HL-60 (cell line): ENCODE data around the gene LEP.
"Not testable (repeated sequence)": the region's sequence is repeated elsewhere in the genome, so short reads cannot be mapped to it uniquely, and the experiment has no call there.

ENCODE experiments used
- CTCF ChIP-seq: IDR thresholded peaks from one replicate; pipeline ENCODE4 v1.5.1; 2011; ENCODE audit warnings: low read length, control low read depth, inconsistent platforms; ENCODE audit not compliant: insufficient read depth
- GABPA ChIP-seq: IDR thresholded peaks from 2 replicates; pipeline ENCODE4 v1.6.1; 2012; ENCODE audit warnings: low read depth
- POLR2AphosphoS5 ChIP-seq: IDR thresholded peaks from 2 replicates; pipeline ENCODE4 v1.6.1; 2012; ENCODE audit warnings: low read depth
- REST ChIP-seq: IDR thresholded peaks from 2 replicates; pipeline ENCODE4 v1.6.1; 2012; ENCODE audit warnings: low read depth; ENCODE audit not compliant: insufficient replicate concordance
- SPI1 ChIP-seq: IDR thresholded peaks from 2 replicates; pipeline ENCODE4 v1.6.1; 2012; ENCODE audit warnings: low read depth, mild to moderate bottlenecking, borderline replicate concordance

GRCh38 chr7:128298004-128298403 is 56.9 kb downstream of the LEP start:
- TF ChIP-seq CTCF, POLR2AphosphoS5, REST, SPI1, GABPA: not testable (repeated sequence)
